Peyer's patch (tissue), 4 donors: ENCODE measurements around the gene SCN5A.

ENCODE experiments used
- CTCF ChIP-seq, 6 experiments: fragments of 450-650 bp in 4 of 6; fragments of 200-600 bp in 2 of 6; sonication (generic) in 1 of 6; IDR thresholded peaks; one replicate each; pipeline ENCODE4 v1.5.1; 2017 to 2019; ENCODE audit warnings: antibody characterized with exemption in 6 of 6, mild to moderate bottlenecking in 3 of 6, moderate library complexity in 1 of 6
- POLR2A ChIP-seq, 2 donors: fragments of 450-650 bp; IDR thresholded peaks; one replicate each; pipeline ENCODE4 v1.5.1; 2017; ENCODE audit warnings: antibody characterized with exemption in 2 of 2, mild to moderate bottlenecking in 2 of 2, moderate library complexity in 2 of 2

GRCh38 chr3:38587548-38588131 is 61.8 kb downstream of the SCN5A start:
- TF ChIP-seq CTCF (IDR thresholded peaks at IDR 0.05) (no peak), POLR2A (IDR thresholded peaks at IDR 0.05) (no peak)
